NCI-H2227 (cell line): Measurements from ENCODE around the gene JOSD1.

ENCODE experiments used
- DNase-seq: peaks from one replicate; lab custom pipeline; 2025; ENCODE audit not compliant: unreplicated experiment; lab: John Stamatoyannopoulos, UW

JOSD1 gene

GRCh38 chr22:38733724-38734381 is 33.1 kb upstream of the JOSD1 start:
- no peak for DNase-seq

- DNase-seq: peak; percentile 31
Observed at GRCh38 chr22:38733329-38733723, 32.6 kb upstream of the JOSD1 start.

GRCh38 chr22:38732251-38732815 is 31.6 kb upstream of the JOSD1 start:
- no peak for DNase-seq

- DNase-seq: no peak
Observed at GRCh38 chr22:38731703-38732161, 31.0 kb upstream of the JOSD1 start.

GRCh38 chr22:38730411-38730871 is 29.7 kb upstream of the JOSD1 start:
- no peak for DNase-seq

GRCh38 chr22:38729946-38730345 is 29.2 kb upstream of the JOSD1 start:
- DNase-seq: no peak

GRCh38 chr22:38728871-38729796 is 28.4 kb upstream of the JOSD1 start:
- no peak for DNase-seq

- DNase-seq: no peak
Observed at GRCh38 chr22:38727530-38728451, 27.0 kb upstream of the JOSD1 start.

- no peak for DNase-seq
Observed at GRCh38 chr22:38727123-38727522, 26.4 kb upstream of the JOSD1 start.

- no peak for DNase-seq
Observed at GRCh38 chr22:38725900-38726655, 25.3 kb upstream of the JOSD1 start.

GRCh38 chr22:38724926-38725571 is 24.3 kb upstream of the JOSD1 start:
- DNase-seq: peak; percentile 20

- DNase-seq: no peak
Observed at GRCh38 chr22:38724176-38724575, 23.4 kb upstream of the JOSD1 start.

GRCh38 chr22:38721551-38721950 is 20.8 kb upstream of the JOSD1 start:
- no peak for DNase-seq

GRCh38 chr22:38720350-38720749 is 19.6 kb upstream of the JOSD1 start:
- no peak for DNase-seq

GRCh38 chr22:38719196-38719595 is 18.5 kb upstream of the JOSD1 start:
- DNase-seq: no peak

- DNase-seq: peak; percentile 66
Observed at GRCh38 chr22:38718414-38718813, 17.7 kb upstream of the JOSD1 start.

GRCh38 chr22:38717244-38717643 is 16.5 kb upstream of the JOSD1 start:
- DNase-seq: no peak

- no peak for DNase-seq
Observed at GRCh38 chr22:38716826-38717225, 16.1 kb upstream of the JOSD1 start.

- no peak for DNase-seq
Observed at GRCh38 chr22:38716271-38716670, 15.5 kb upstream of the JOSD1 start.
